Neuron (in vitro differentiated cells): ENCODE measurements around the gene CTBS.
A peak's percentile ranks its signal among the peaks of the same experiment; 100 is the strongest.
"Not testable (repeated sequence)": the region's sequence is repeated elsewhere in the genome, so short reads cannot be mapped to it uniquely, and the experiment has no call there.

Source experiments
- H2AFZ ChIP-seq: one replicate; pipeline ENCODE4 v1.6.1; 2013; ENCODE audit warnings: low read depth, mild to moderate bottlenecking, inconsistent platforms, low read length, moderate library complexity
- H3K27me3 ChIP-seq: one replicate; pipeline ENCODE4 v1.6.1; 2013; ENCODE audit warnings: low read length; ENCODE audit not compliant: insufficient read depth
- H3K36me3 ChIP-seq: one replicate; pipeline ENCODE4 v1.6.1; 2013; ENCODE audit warnings: low read length; ENCODE audit not compliant: insufficient read depth
- H3K4me1 ChIP-seq: one replicate; pipeline ENCODE4 v1.6.1; 2013; ENCODE audit warnings: low read length; ENCODE audit not compliant: insufficient read depth
- H3K4me3 ChIP-seq: 2 replicates; pipeline ENCODE4 v1.5.1; 2013; ENCODE audit warnings: mild to moderate bottlenecking, low read length, moderate library complexity
- H3K9me3 ChIP-seq: one replicate; pipeline ENCODE4 v1.6.1; 2013; ENCODE audit warnings: low read length

CTBS gene

DNA sequence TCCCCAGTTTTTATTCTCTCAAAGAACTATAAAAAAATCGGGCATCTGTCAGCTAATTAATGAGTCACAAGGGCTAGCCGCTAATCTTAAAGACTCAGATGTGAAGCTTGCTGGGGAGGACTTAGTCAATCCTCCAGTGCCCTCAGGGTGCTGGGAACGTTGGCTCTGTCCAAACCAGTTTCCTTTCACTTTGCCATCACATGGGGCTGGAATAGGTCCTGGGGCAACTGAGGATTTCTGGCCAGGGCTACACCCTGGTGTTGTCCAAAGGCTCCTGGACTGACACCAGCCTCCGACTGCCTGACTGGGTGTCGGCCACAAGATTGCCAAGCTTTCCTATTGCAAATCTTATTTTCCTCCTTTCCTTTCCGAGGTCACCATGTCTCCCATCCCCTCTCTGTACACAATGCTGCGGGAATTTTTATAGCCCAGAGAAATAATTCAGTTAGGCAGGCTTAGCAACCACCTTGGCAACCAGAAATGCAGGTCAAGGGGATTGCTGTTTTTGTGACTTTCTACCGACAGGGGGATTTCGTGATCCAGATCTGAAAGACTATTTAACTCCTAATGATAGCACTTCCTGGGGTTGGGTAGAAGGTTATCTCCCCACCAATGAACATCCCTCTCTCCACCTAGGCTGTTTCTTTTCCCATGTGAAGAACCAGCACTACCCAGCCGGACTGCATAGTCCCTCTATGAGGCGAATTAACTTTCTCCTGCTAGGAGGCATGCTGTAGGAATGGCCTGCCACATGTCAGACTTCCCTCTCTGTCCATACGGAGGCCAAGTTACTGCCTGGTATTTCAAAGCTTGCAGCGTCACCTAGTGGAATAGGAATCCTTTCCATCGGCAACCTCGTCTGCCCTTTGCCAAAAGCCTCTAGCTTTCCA is 29.9 kb upstream of the CTBS start:
- Histone ChIP-seq H3K27me3 (no peaks in the 10 kb centered on the region), H2AFZ (no peak overlapping the region), H3K36me3 (no peaks in the 10 kb centered on the region), H3K4me3 (no peak overlapping the region), H3K9me3 (peaks cover 16% of the 10 kb centered on the region), H3K4me1 (no peaks in the 10 kb centered on the region)

DNA sequence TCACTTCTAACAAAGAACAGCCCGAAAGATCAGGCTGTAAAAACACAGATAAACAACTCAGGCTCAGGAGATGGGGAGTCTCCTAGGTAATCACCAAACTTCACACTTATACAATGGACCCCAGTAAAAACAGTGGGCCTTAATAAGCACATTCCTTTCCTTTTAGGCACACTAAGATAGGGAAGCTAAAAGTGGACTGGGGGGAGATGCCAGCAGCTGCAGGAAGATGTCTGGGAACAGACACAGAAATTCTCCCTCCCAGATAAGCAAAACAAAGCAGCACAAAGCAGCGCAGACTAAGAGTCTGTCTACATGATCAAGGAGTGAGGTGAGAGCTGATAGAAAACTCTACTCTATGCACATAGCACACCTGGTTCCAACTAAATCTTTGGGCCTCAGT is 29.0 kb upstream of the CTBS start:
- Histone ChIP-seq H3K27me3 (no peaks in the 10 kb centered on the region), H3K4me1 (no peaks in the 10 kb centered on the region), H3K4me3 (no peak overlapping the region), H2AFZ (no peak overlapping the region), H3K36me3 (no peaks in the 10 kb centered on the region), H3K9me3 (peaks cover 16% of the 10 kb centered on the region)

DNA sequence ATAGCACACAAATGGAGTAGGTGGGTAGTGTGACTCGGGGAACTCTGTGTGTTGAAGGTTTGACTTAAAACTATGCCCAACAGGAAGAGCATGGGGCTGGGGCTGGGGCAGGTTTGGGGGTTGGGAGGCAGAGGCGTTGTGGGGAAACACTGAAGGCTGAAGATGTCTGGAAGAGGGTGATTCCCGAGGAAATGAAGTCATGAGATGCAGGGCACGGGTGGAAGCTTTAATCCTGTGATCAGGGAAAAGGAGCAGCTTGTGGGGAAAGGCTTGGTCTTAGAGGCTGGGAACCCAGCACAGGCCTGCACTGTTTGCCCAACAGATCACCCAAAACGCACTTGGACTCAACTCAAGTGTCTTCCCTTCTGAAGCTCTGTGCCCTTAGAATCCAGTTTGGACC is 26.6 kb upstream of the CTBS start:
- H3K27me3 ChIP-seq, result no peaks in the 10 kb centered on the region
- H3K9me3 ChIP-seq, result peaks cover 13% of the 10 kb centered on the region
- no peaks in the 10 kb centered on the region for H3K4me1 ChIP-seq

DNA sequence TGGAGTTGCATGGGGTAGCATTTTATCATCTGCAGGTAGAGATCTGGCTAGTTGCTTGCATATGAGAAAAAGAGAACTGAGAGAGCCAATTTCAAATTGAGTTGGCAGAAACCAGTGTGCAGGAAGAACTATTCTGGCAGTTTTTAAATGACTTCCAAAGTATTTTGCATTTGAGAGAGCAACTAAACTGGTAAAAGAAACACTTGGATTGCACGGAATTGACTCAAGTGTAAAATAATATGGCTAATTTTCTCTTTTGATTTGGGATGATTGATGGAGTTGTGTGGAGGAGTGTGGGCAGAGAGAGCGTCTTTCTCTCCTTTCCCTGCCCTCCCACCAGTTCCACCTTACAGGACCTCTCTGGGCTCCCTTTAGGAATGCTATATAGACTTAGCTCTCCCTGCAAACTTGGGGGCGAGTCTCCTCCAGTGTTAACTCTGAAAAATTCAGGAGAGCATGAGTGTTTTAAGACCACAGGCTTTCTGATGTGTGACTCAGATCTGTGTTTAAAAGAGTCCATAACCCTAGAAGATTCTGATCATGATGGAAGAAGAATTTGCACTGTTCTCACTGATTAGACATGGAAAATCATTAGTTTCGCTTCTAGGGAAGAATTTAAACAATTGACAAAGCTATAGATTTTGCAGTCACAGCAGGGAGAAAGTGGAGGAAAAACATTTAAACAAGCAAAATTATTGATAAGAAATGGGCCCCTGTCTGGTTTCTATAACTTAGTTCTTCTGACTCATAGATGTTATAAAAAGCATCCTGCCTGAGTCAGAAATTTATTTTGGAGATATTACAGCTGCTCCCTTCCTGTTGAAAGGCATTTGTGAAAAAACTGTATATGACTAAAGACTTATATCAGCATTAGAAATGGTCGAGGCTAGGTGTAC is 24.9 kb upstream of the CTBS start:
- no peak overlapping the region for H3K4me3 ChIP-seq
- H2AFZ ChIP-seq, result peak overlapping the region; percentile 36
- peaks cover 5% of the 10 kb centered on the region for H3K9me3 ChIP-seq
- no peaks in the 10 kb centered on the region for H3K36me3 ChIP-seq
- H3K4me1 ChIP-seq, result no peaks in the 10 kb centered on the region
- H3K27me3 ChIP-seq, result no peaks in the 10 kb centered on the region

More for the DNA sequence above, 26.6 kb upstream of the CTBS start:
- H3K4me3 ChIP-seq, result no peak overlapping the region
- no peaks in the 10 kb centered on the region for H3K36me3 ChIP-seq
- no peak overlapping the region for H2AFZ ChIP-seq

DNA sequence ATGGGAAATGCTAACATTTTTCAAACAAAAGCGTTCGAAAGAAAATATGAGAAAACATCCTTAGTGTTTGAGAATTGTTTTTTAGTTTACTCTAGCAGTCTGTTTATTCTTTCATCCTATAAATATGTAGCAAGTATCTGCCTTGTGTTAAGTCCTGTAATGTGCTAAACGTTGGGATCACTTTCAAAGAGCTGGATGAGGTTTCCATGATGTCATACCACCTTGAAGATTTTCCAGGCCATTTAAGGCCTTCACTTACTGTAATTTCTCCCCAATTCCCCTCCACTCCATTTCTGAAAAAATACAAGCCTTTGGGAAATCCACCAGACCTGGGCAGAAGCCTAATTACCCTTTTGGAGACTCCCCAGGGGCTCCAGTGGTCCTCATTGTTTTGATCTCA is 24.2 kb upstream of the CTBS start:
- H3K27me3 ChIP-seq, result no peaks in the 10 kb centered on the region
- H3K4me1 ChIP-seq, result no peaks in the 10 kb centered on the region
- H3K36me3 ChIP-seq, result no peaks in the 10 kb centered on the region
- H3K4me3 ChIP-seq, result no peak overlapping the region
- H2AFZ ChIP-seq, result peak overlapping the region; percentile 36
- peaks cover 2% of the 10 kb centered on the region for H3K9me3 ChIP-seq

DNA sequence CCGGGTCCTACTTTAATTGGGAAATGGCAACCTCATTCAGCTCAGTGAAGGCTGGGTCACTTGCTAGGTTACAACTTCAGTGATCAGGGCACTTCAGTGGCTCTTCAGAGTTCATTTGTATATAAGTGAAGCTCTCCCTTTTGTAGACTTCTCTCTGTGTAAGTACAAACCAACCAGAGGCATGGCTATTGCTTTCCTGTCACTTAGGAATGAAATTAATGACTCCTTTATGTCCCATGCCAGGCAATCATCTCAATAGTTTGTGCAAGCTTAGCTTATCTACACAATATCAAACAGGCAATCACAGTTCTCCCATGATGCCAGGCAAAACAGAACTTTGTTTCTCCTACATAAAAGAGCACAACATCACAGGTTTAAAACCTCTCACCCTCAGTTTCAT is 22.8 kb upstream of the CTBS start:
- Histone ChIP-seq H3K27me3 (no peaks in the 10 kb centered on the region), H2AFZ (no peak overlapping the region)

DNA sequence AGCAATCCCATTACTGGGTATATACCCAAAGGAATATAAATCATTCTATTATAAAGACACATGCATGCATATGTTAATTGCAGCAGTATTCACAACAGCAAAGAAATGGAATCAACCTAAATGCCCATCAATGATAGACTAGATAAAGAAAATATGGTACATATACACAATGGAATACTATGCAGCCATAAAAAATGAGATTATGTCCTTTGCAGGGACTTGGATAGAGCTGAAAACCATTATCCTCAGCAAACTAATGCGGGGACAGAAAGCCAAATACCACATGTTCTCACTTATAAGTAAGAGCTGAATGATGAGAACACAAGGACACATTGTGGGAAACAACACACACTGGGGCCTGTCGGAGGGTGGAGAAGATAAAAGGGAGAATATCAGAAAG is 20.7 kb upstream of the CTBS start:
- not testable (repeated sequence) for H3K9me3 ChIP-seq, H3K4me1 ChIP-seq, H3K27me3 ChIP-seq, H3K36me3 ChIP-seq, H3K4me3 ChIP-seq, H2AFZ ChIP-seq

More for the DNA sequence above, 22.8 kb upstream of the CTBS start:
- Histone ChIP-seq H3K4me3 (no peak overlapping the region), H3K9me3 (no peaks in the 10 kb centered on the region), H3K4me1 (no peaks in the 10 kb centered on the region), H3K36me3 (no peaks in the 10 kb centered on the region)

DNA sequence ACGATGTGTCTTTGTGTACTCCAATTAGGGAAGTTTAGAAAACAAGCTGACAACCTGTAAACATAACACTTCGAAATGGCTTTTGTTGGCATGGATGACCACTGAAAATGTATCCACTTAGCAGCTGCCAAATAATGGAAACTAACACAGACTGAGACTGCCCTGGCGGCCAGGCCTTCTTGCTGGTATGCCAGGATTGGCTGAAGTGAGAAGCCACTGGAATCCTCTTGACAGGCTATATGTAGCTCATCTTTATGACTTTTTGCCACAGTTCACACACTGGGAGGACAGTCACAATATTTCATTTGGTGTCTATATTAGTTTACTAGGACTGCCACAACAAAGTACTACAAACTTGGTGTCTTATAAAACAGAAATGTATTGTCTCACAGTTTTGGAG is 12.9 kb upstream of the CTBS start:
- Histone ChIP-seq H3K4me1 (peaks cover 7% of the 10 kb centered on the region), H3K9me3 (peaks cover 2% of the 10 kb centered on the region), H2AFZ (no peak overlapping the region), H3K4me3 (no peak overlapping the region), H3K27me3 (no peaks in the 10 kb centered on the region), H3K36me3 (no peaks in the 10 kb centered on the region)

DNA sequence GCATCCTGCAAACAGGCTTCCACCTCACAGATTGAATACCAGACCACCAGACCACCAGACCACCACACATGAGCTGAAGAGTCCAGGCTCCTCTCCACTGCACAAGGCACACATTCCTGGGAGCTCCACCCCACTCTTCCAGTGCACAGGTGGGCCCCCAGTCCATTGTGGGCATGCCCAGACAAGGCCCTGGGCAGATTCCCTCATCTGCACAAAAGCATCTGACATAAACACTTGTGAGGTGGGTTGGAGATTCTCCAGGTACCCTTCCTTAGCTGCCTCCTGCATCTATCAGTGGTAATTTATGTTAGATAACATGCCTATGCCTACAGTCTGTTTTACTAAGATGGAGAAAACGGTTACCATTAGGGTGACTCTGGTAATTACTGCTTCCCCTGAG is 11.6 kb upstream of the CTBS start:
- Histone ChIP-seq H2AFZ (no peak overlapping the region), H3K4me3 (no peak overlapping the region), H3K36me3 (no peaks in the 10 kb centered on the region), H3K27me3 (no peaks in the 10 kb centered on the region), H3K9me3 (peaks cover 2% of the 10 kb centered on the region), H3K4me1 (peaks cover 7% of the 10 kb centered on the region)

DNA sequence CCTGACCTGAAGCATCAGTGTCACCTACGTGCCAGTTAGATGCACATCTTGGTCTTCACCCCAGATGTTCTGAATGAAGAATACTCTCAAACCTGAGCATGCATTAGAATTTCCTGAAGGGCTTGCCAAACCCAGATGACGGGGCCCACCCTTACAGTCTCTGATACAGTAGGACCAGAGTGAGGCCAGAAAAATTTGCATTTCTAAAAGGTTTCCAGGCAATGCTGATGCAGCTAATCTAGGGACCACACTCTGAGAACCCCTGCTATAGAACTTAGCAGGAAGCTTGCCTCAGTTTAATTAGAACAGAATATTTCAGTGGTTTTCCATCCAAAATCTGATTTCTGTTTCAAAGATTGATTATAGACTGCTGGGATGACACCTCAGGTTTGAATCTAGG is 9.9 kb upstream of the CTBS start:
- Histone ChIP-seq H3K4me1 (peaks cover 7% of the 10 kb centered on the region), H3K36me3 (no peaks in the 10 kb centered on the region), H3K4me3 (no peak overlapping the region), H2AFZ (no peak overlapping the region), H3K27me3 (no peaks in the 10 kb centered on the region), H3K9me3 (peaks cover 2% of the 10 kb centered on the region)

DNA sequence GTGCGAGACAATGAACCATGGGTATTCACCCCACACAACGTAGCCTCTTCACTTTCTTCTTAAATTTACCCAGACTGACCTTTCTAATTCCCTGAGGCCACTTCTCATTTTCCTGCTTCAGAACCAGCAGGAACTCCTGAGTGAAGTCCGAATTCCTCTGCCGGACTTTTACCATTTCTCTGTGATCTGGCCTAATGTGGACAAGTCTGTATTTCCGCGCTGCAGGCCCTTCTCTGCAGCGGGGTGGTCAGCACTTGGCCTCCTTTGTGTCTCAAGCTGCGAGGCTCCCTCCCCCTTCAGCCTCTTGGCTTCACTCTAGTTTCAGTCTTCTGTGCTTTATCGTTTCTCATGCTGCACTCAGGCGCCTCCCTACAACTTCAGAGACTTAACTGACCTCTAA is 9.4 kb upstream of the CTBS start:
- Histone ChIP-seq H3K9me3 (peaks cover 2% of the 10 kb centered on the region), H3K4me3 (no peak overlapping the region), H3K27me3 (no peaks in the 10 kb centered on the region), H3K4me1 (peaks cover 7% of the 10 kb centered on the region), H2AFZ (peak overlapping the region; percentile 29), H3K36me3 (no peaks in the 10 kb centered on the region)

DNA sequence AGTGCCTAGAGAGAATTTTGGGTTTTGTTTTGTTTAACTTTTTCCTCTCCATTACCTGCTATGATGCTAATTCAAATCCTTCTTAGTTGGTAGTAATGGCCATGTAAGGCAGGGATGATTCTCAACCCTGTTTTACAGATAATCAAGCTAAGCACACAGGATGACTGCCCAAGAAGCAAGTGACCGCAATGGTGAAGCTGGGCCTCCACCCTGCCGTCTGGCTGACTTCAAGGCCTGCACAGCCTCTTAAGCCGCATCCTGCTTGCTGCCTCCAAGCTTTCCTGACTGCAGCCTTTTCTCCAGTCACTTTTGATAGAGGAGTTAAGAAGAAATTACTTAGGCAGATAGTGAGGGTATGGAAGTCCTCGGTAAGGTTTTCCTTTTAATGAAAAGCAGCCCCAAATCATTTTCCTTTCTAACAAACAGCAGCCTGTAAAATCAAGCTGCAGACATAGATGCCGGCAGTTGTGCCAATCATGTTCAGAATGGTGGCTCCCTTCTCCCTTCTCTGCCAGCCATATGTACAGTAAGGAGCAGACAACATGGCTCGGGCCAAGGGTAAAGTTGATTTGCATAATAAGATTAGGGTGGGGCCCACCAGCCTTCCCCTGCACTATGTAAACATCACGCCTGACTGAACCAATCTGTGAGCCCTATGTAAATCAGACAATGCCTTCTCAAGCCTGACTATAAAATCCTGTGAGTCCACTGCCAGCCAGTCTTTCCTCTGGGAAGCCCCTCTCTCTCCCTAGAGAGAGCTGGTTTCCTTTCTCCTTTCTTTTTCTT is 8.8 kb upstream of the CTBS start:
- peaks cover 7% of the 10 kb centered on the region for H3K4me1 ChIP-seq
- no peaks in the 10 kb centered on the region for H3K36me3 ChIP-seq
- H3K27me3 ChIP-seq, result no peaks in the 10 kb centered on the region
- H3K9me3 ChIP-seq, result peaks cover 2% of the 10 kb centered on the region
- no peak overlapping the region for H3K4me3 ChIP-seq
- H2AFZ ChIP-seq, result peak overlapping the region; percentile 29

DNA sequence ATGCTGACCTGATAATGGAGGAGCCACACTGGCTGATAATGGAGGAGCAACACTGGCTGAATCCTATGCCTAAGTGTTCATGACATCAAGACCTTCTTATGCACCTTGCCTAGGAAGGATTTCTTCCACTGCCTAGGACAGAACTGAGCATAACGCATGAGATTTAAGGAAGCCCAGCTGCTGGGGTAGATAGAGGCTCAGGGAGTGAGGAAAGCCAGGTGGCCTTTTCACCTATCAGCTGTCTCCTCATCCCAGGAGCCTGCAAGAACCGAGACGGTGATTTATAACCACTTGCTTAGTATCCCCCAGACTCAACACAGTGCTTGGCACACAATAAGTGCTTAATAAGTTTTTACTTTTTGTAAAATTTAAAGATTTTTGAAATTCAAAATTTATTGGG is 7.4 kb upstream of the CTBS start:
- Histone ChIP-seq H3K27me3 (no peaks in the 10 kb centered on the region), H2AFZ (no peak overlapping the region), H3K4me1 (peaks cover 7% of the 10 kb centered on the region), H3K4me3 (no peak overlapping the region), H3K36me3 (no peaks in the 10 kb centered on the region), H3K9me3 (peaks cover 2% of the 10 kb centered on the region)
